PC-3 (cell line): ENCODE results near the gene LRP1B. TPM values are rescaled to one million over a fixed set of nuclear protein-coding genes. Genes with fewer than 3 reads are reported as not detected.

Experiments
- ATAC-seq: fragments of 200-7000 bp; cut with Tn5 transposase; 2 replicates; pipeline ENCODE4 v1.9.1; 2020; ENCODE audit warnings: mild to moderate bottlenecking, moderate library complexity
- BruUV-seq: library from RNA; stranded (reverse); fragments of 400-500 nt; replicated peaks from 2 replicates; lab custom pipeline; 2021; lab: Mats Ljungman, UMichigan
- CTCF ChIA-PET: fragments of 300-600 bp; sonication (Branson Sonifier 250); formaldehyde crosslinking; loops from one replicate; lab custom pipeline; 2022; ENCODE audit warnings: antibody characterized with exemption; lab: Charles Lee
- POLR2A ChIA-PET: fragments of 300-600 bp; sonication (Branson Sonifier 250); formaldehyde crosslinking; loops from one replicate; lab custom pipeline; 2022; ENCODE audit warnings: antibody characterized with exemption; ENCODE audit not compliant: unreplicated experiment; lab: Charles Lee
- DNase-seq: peaks from one replicate; pipeline ENCODE4 v3.0.0-alpha.2; 2015
- H2AFZ ChIP-seq: fragments of 300-600 bp; sonication (generic); 2 replicates; pipeline ENCODE4 v1.6.0; 2016; ENCODE audit warnings: antibody characterized with exemption, low read length
- H3F3A ChIP-seq: fragments of 300-600 bp; sonication (generic); one replicate; pipeline ENCODE4 v1.6.0; 2017; ENCODE audit warnings: antibody characterized with exemption, low read length, control low read depth, mild to moderate bottlenecking; ENCODE audit not compliant: unreplicated experiment
- H3K27ac ChIP-seq: fragments of 300-600 bp; sonication (generic); 2 replicates; pipeline ENCODE4 v1.5.1; 2016; ENCODE audit warnings: mild to moderate bottlenecking, low read length
- H3K27me3 ChIP-seq: fragments of 300-600 bp; sonication (generic); 2 replicates; pipeline ENCODE4 v1.6.1; 2016; ENCODE audit warnings: low read length, mixed read lengths
- H3K36me3 ChIP-seq: fragments of 300-600 bp; sonication (generic); 2 replicates; pipeline ENCODE4 v1.6.1; 2016; ENCODE audit warnings: low read depth, mixed run types, low read length, mixed read lengths
- H3K4me1 ChIP-seq: fragments of 300-600 bp; sonication (generic); 2 replicates; pipeline ENCODE4 v1.5.1; 2016; ENCODE audit warnings: low read length; ENCODE audit not compliant: insufficient read depth
- H3K4me2 ChIP-seq: fragments of 300-600 bp; sonication (generic); 2 replicates; pipeline ENCODE4 v1.6.0; 2016; ENCODE audit warnings: low read length
- H3K4me3 ChIP-seq: fragments of 300-600 bp; sonication (generic); 2 replicates; pipeline ENCODE4 v1.5.1; 2016; ENCODE audit warnings: mild to moderate bottlenecking, low read length, mixed read lengths
- H3K79me2 ChIP-seq: fragments of 300-600 bp; sonication (generic); 2 replicates; pipeline ENCODE4 v1.6.1; 2017; ENCODE audit warnings: low read length, mixed read lengths
- H3K9ac ChIP-seq: fragments of 300-600 bp; sonication (generic); 2 replicates; pipeline ENCODE4 v1.6.0; 2016; ENCODE audit warnings: mild to moderate bottlenecking, low read length
- H3K9me2 ChIP-seq: fragments of 300-600 bp; sonication (generic); replicated peaks from 2 replicates; pipeline ENCODE4 v1.6.1; 2016; ENCODE audit warnings: mixed run types, low read length, mixed read lengths
- H3K9me3 ChIP-seq: fragments of 300-600 bp; sonication (generic); 2 replicates; pipeline ENCODE4 v1.6.1; 2016; ENCODE audit warnings: low read length, mixed read lengths
- H4K20me1 ChIP-seq: fragments of 300-600 bp; sonication (generic); 2 replicates; pipeline ENCODE4 v1.6.1; 2016; ENCODE audit warnings: low read length, mixed read lengths
- CTCF ChIP-seq: fragments of 300-600 bp; sonication (generic); conservative IDR thresholded peaks from 2 replicates; pipeline ENCODE4 v1.5.1; 2017; ENCODE audit warnings: antibody characterized with exemption, low read depth, mild to moderate bottlenecking, low read length
- EZH2 ChIP-seq: fragments of 300-600 bp; sonication (generic); IDR thresholded peaks from one replicate; pipeline ENCODE4 v1.6.1; 2017; ENCODE audit warnings: antibody characterized with exemption, mild to moderate bottlenecking, low read length; ENCODE audit not compliant: unreplicated experiment
- EZH2phosphoT487 ChIP-seq: fragments of 300-600 bp; sonication (generic); IDR thresholded peaks from 2 replicates; pipeline ENCODE4 v1.6.1; 2018; ENCODE audit warnings: mild to moderate bottlenecking, antibody characterized with exemption, low read length, borderline replicate concordance
- intact Hi-C: fragments of 100-400 bp; cut with micrococcal nuclease; formaldehyde crosslinking; loops from 2 replicates; pipeline ENCODE4 v1.9.0; 2023
- total RNA-seq: library from RNA; depleted of rRNA; stranded (reverse); fragments of >200 nt; gene quantifications from 2 replicates; pipeline ENCODE4 v1.2.3, GENCODE V29; 2014

LRP1B gene
- total RNA-seq, 1 experiment from 2014 or later, result 0.04 TPM

- Histone ChIP-seq H3K4me2 (no peak overlapping the region), H3K36me3 (no peaks in the 10 kb centered on the region), H3K4me1 (peaks cover 4% of the 10 kb centered on the region; the same call in 1 of the 2 replicates), H4K20me1 (no peaks in the 10 kb centered on the region), H3K9me2 (no peaks in the 10 kb centered on the region), H2AFZ (no peak overlapping the region), H3F3A (no peaks in the 10 kb centered on the region), H3K4me3 (no peak overlapping the region), H3K27ac (no peak overlapping the region), H3K9ac (no peak overlapping the region), H3K79me2 (no peaks in the 10 kb centered on the region), H3K9me3 (no peaks in the 10 kb centered on the region), H3K27me3 (no peaks in the 10 kb centered on the region)
- ChIA-PET POLR2A (no interaction called here), CTCF (no interaction called here)
- no peak for ATAC-seq
- DNase-seq, result no peak
- intact Hi-C loops, result no loop called here
- BruUV-seq, result no TSS peak
- no peak for TF ChIP-seq EZH2phosphoT487
- no peak for TF ChIP-seq EZH2
- TF ChIP-seq CTCF, result no peak
Measured at GRCh38 chr2:141467331-141467730, 663.5 kb downstream of the LRP1B start.

- Histone ChIP-seq H3K4me1 (no peaks in the 10 kb centered on the region), H4K20me1 (no peaks in the 10 kb centered on the region), H3K9me2 (no peaks in the 10 kb centered on the region), H3K79me2 (no peaks in the 10 kb centered on the region), H3F3A (no peaks in the 10 kb centered on the region), H3K9ac (no peak overlapping the region), H3K9me3 (no peaks in the 10 kb centered on the region), H3K36me3 (no peaks in the 10 kb centered on the region), H3K4me3 (no peak overlapping the region), H3K27me3 (no peaks in the 10 kb centered on the region), H3K27ac (no peak overlapping the region), H3K4me2 (no peak overlapping the region), H2AFZ (no peak overlapping the region)
- no peak for TF ChIP-seq EZH2
- no peak for TF ChIP-seq EZH2phosphoT487
- no peak for TF ChIP-seq CTCF
- ChIA-PET CTCF (no interaction called here), POLR2A (no interaction called here)
- ATAC-seq (no peak), DNase-seq (no peak)
- no TSS peak for BruUV-seq
- intact Hi-C loops, result no loop called here
Measured at GRCh38 chr2:141464995-141465394, 665.8 kb downstream of the LRP1B start.

- H3K9me2 ChIP-seq, result no peaks in the 10 kb centered on the region
- H3K4me3 ChIP-seq, result no peak overlapping the region
- no TSS peak for BruUV-seq
- H3K9ac ChIP-seq, result no peak overlapping the region
- POLR2A ChIA-PET, result no interaction called here
- H3K27me3 ChIP-seq, result no peaks in the 10 kb centered on the region
- no peaks in the 10 kb centered on the region for H3K36me3 ChIP-seq
- no peak overlapping the region for H3K27ac ChIP-seq
- no peaks in the 10 kb centered on the region for H4K20me1 ChIP-seq
- H3K79me2 ChIP-seq, result no peaks in the 10 kb centered on the region
- DNase-seq, result no peak
- no peaks in the 10 kb centered on the region for H3F3A ChIP-seq
- no peaks in the 10 kb centered on the region for H3K4me1 ChIP-seq
- H2AFZ ChIP-seq, result no peak overlapping the region
- TF ChIP-seq CTCF (no peak), EZH2phosphoT487 (no peak), EZH2 (no peak)
- H3K9me3 ChIP-seq, result no peaks in the 10 kb centered on the region
- H3K4me2 ChIP-seq, result no peak overlapping the region
- CTCF ChIA-PET, result no interaction called here
- ATAC-seq, result no peak
- intact Hi-C loops, result loop anchor here (10.0 kb wide), 1 partner anchor 404 kb away; no protein-coding TSS in a partner anchor
Measured at GRCh38 chr2:141458351-141458750, 672.5 kb downstream of the LRP1B start.
